ENCODE data around the gene SMPDL3B.

SMPDL3B gene, protein sequence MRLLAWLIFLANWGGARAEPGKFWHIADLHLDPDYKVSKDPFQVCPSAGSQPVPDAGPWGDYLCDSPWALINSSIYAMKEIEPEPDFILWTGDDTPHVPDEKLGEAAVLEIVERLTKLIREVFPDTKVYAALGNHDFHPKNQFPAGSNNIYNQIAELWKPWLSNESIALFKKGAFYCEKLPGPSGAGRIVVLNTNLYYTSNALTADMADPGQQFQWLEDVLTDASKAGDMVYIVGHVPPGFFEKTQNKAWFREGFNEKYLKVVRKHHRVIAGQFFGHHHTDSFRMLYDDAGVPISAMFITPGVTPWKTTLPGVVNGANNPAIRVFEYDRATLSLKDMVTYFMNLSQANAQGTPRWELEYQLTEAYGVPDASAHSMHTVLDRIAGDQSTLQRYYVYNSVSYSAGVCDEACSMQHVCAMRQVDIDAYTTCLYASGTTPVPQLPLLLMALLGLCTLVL

DNA sequence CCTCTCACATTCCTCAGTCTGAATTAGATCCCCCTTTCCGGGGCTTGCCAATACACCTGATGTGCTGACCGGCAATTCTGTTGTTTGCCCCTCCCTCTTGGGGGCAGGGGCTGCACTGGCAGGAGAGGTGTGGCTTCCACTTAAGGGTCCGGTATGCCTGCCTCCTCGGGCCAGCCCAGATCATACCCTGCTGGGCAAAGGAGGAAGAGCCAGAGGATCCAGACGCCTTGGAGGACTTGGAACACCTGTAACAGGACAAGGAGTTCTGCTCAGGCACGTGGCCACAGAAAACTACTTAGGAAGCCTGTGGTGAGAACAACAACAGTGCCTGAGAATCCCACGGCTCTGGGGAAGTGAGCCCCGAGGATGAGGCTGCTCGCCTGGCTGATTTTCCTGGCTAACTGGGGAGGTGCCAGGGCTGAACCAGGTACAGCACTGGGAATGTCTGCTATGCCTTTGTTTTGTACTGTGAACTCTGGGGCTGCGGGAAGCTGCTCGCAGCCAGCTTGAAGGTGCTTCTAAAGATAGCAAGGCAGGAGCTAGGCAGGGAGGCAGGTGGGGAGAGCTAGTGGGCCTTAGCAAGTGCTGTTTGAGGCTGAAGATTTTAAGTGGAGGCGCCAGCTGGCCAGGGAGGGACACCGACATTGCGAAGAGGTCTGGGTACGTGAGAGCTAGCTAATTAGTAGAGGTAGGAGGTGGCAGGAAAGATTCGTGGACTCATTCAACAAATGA is at the start of gene SMPDL3B:
Gene SMPDL3B, plus strand, starts transcription at position 183 of the 732 bp plus-strand sequence. Its CDS starts 184 bp downstream, at position 367.
- H3K79me2 ChIP-seq (ENCODE audit: insufficient read depth, low read length): no peaks in the 10 kb centered on the region
- TF ChIP-seq EZH2phosphoT487 (IDR thresholded peaks at IDR 0.05; ENCODE audit: borderline replicate concordance): no peak
- H4K20me1 ChIP-seq (ENCODE audit: insufficient read depth, low read length, poor library complexity, severe bottlenecking): no peaks in the 10 kb centered on the region
- no peaks in the 10 kb centered on the region for H3K9me3 ChIP-seq (ENCODE audit: insufficient read depth, low read depth, low read length)
- peak within 1 kb of the TSS; percentile 95 for H2AFZ ChIP-seq (ENCODE audit: low read length)
- no peaks in the 10 kb centered on the region for H3F3A ChIP-seq (ENCODE audit: low read depth)
- peak within 1 kb of the TSS; percentile 69 for H3K4me2 ChIP-seq (ENCODE audit: low read depth, low read length, poor library complexity, severe bottlenecking)
- no peaks in the 10 kb centered on the region for H3K27me3 ChIP-seq (ENCODE audit: insufficient read depth, low read length, poor library complexity, severe bottlenecking)
- peak within 1 kb of the TSS; percentile 67 for H3K4me3 ChIP-seq (ENCODE audit: low read length, poor library complexity, severe bottlenecking)
- H3K9me2 ChIP-seq (replicated peaks; ENCODE audit: low read depth, low read length): no peaks in the 10 kb centered on the region
- no peaks in the 10 kb centered on the region for H3K36me3 ChIP-seq (ENCODE audit: insufficient read depth, low read length)
- H3K9ac ChIP-seq (ENCODE audit: low read depth, low read length, poor library complexity, severe bottlenecking): peak within 1 kb of the TSS; percentile 40
- peaks cover 13% of the 10 kb centered on the region for H3K4me1 ChIP-seq (ENCODE audit: insufficient read depth, low read length, poor library complexity, severe bottlenecking)

DNA sequence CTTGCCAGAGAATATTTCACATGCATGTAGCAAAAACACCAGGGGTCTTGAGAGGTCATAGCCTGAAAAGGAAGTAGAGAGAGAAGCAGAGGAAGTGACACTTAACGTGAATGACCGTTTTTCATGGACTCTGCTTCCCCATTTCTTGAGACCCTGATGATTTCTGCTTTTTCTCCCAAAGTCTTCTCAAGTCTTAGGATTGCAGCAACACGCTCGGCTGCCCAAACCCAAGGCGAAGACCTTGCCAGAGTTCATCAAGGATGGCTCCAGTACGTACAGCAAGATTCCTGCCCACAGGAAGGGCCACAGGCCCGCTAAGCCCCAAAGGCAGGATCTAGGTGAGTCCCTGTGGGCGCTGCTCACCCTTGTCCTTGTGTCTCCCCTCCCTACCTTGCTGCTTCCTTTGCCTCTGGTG is 49.7 kb upstream of the SMPDL3B start:
- peak overlapping the region; percentile 62 for H3K4me2 ChIP-seq (ENCODE audit: low read depth, low read length, poor library complexity, severe bottlenecking)
- peaks cover 28% of the 10 kb centered on the region for H3K4me1 ChIP-seq (ENCODE audit: insufficient read depth, low read length, poor library complexity, severe bottlenecking)
- peaks cover 4% of the 10 kb centered on the region; the same call in 1 of the 2 replicates for H3K36me3 ChIP-seq (ENCODE audit: insufficient read depth, low read length)

DNA sequence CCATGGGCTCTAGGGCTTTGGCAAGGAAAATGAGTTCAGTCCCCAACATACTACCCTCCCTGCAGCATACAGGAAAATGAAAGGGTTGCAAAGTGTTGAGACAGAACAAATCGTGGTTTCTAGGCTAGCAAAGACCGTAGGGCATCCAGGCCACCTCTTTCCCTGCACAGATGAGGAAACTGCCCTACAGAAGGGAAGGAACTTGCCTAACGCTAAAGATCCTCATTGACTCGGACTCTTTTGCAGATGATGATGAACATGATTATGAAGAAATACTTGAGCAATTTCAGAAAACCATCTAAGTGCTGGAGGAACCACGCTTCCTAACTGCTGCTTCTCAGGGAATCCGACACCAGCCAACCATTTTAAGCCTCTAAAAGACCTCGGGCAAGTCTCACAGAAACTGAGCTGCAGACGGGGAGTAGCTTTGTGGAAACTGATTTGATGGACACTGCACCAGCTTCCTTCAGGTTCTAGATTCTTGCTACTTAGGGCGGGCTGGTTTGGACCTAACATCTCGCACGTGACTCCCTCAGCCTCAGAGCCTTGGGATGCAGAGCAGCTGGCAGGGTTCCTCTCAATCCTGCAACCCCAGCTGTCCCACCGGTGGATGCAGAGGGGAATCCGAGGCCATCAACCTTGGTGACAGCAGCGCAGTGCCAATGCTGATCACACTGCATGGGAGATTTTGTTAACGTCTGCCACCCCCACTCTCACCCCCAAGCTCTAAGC is 49.0 kb upstream of the SMPDL3B start:
- Histone ChIP-seq H3K27me3 (ENCODE audit: insufficient read depth, low read length, poor library complexity, severe bottlenecking) (no peaks in the 10 kb centered on the region), H4K20me1 (ENCODE audit: insufficient read depth, low read length, poor library complexity, severe bottlenecking) (no peaks in the 10 kb centered on the region), H3F3A (ENCODE audit: low read depth) (no peaks in the 10 kb centered on the region), H3K4me3 (ENCODE audit: low read length, poor library complexity, severe bottlenecking) (no peak overlapping the region), H2AFZ (ENCODE audit: low read length) (no peak overlapping the region), H3K4me2 (ENCODE audit: low read depth, low read length, poor library complexity, severe bottlenecking) (peak overlapping the region; percentile 62), H3K9ac (ENCODE audit: low read depth, low read length, poor library complexity, severe bottlenecking) (no peak overlapping the region), H3K4me1 (ENCODE audit: insufficient read depth, low read length, poor library complexity, severe bottlenecking) (peaks cover 28% of the 10 kb centered on the region), H3K9me3 (ENCODE audit: insufficient read depth, low read depth, low read length) (no peaks in the 10 kb centered on the region), H3K9me2 (replicated peaks; ENCODE audit: low read depth, low read length) (no peaks in the 10 kb centered on the region), H3K79me2 (ENCODE audit: insufficient read depth, low read length) (no peaks in the 10 kb centered on the region), H3K36me3 (ENCODE audit: insufficient read depth, low read length) (peaks cover 4% of the 10 kb centered on the region; the same call in 1 of the 2 replicates)
- TF ChIP-seq, protein P1, sequence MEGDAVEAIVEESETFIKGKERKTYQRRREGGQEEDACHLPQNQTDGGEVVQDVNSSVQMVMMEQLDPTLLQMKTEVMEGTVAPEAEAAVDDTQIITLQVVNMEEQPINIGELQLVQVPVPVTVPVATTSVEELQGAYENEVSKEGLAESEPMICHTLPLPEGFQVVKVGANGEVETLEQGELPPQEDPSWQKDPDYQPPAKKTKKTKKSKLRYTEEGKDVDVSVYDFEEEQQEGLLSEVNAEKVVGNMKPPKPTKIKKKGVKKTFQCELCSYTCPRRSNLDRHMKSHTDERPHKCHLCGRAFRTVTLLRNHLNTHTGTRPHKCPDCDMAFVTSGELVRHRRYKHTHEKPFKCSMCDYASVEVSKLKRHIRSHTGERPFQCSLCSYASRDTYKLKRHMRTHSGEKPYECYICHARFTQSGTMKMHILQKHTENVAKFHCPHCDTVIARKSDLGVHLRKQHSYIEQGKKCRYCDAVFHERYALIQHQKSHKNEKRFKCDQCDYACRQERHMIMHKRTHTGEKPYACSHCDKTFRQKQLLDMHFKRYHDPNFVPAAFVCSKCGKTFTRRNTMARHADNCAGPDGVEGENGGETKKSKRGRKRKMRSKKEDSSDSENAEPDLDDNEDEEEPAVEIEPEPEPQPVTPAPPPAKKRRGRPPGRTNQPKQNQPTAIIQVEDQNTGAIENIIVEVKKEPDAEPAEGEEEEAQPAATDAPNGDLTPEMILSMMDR (conservative IDR thresholded peaks at IDR 0.05; ENCODE audit: low read length): no peak
- TF ChIP-seq EZH2phosphoT487 (IDR thresholded peaks at IDR 0.05; ENCODE audit: borderline replicate concordance): no peak

More for the DNA sequence above, 49.7 kb upstream of the SMPDL3B start:
- Histone ChIP-seq H3K9me3 (ENCODE audit: insufficient read depth, low read depth, low read length) (no peaks in the 10 kb centered on the region), H3K9me2 (replicated peaks; ENCODE audit: low read depth, low read length) (no peaks in the 10 kb centered on the region), H4K20me1 (ENCODE audit: insufficient read depth, low read length, poor library complexity, severe bottlenecking) (no peaks in the 10 kb centered on the region), H3F3A (ENCODE audit: low read depth) (no peaks in the 10 kb centered on the region), H3K4me3 (ENCODE audit: low read length, poor library complexity, severe bottlenecking) (no peak overlapping the region), H3K27me3 (ENCODE audit: insufficient read depth, low read length, poor library complexity, severe bottlenecking) (no peaks in the 10 kb centered on the region), H3K9ac (ENCODE audit: low read depth, low read length, poor library complexity, severe bottlenecking) (no peak overlapping the region), H2AFZ (ENCODE audit: low read length) (no peak overlapping the region), H3K79me2 (ENCODE audit: insufficient read depth, low read length) (no peaks in the 10 kb centered on the region)
- TF ChIP-seq, protein P1 (conservative IDR thresholded peaks at IDR 0.05; ENCODE audit: low read length): no peak
- TF ChIP-seq EZH2phosphoT487 (IDR thresholded peaks at IDR 0.05; ENCODE audit: borderline replicate concordance): no peak

All from Loucy (cell line).